HG02870 (cell line): ENCODE data around the gene TBRG4.
"Not testable (repeated sequence)": the region's sequence is repeated elsewhere in the genome, so short reads cannot be mapped to it uniquely, and the experiment has no call there.

Source experiments
- ATAC-seq: cut with Tn5 transposase; IDR thresholded peaks from one replicate; pipeline ENCODE4 v1.9.1; 2021; ENCODE audit warnings: mild to moderate bottlenecking, moderate library complexity; ENCODE audit not compliant: unreplicated experiment

The TBRG4 gene

GRCh38 chr7:45111298-45112223 lies at the start of gene TBRG4:
TBRG4 (minus strand) TSS chr7:45111697; CDS start chr7:45109237, 2,460 bp downstream.
- ATAC-seq = peak; percentile 90

- ATAC-seq = no peak
Observed at GRCh38 chr7:45161138-45161537, 49.6 kb upstream of the TBRG4 start.

- peak; percentile 54 for ATAC-seq
Observed at GRCh38 chr7:45160417-45160881, 49.0 kb upstream of the TBRG4 start.

GRCh38 chr7:45159296-45159695 lies 47.8 kb upstream of the TBRG4 start:
- no peak for ATAC-seq

GRCh38 chr7:45158471-45158870 lies 47.0 kb upstream of the TBRG4 start:
- ATAC-seq = no peak

GRCh38 chr7:45157653-45158401 lies 46.3 kb upstream of the TBRG4 start, which contains the start of gene RAMP3:
RAMP3 (plus strand) TSS chr7:45157791; CDS start chr7:45157829, 38 bp downstream.
- ATAC-seq = no peak

- no peak for ATAC-seq
Observed at GRCh38 chr7:45157286-45157652, 45.8 kb upstream of the TBRG4 start.

GRCh38 chr7:45156516-45157272 lies 45.2 kb upstream of the TBRG4 start:
- no peak for ATAC-seq

- ATAC-seq = no peak
Observed at GRCh38 chr7:45155941-45156340, 44.4 kb upstream of the TBRG4 start.

- ATAC-seq = no peak
Observed at GRCh38 chr7:45155357-45155900, 43.9 kb upstream of the TBRG4 start.

GRCh38 chr7:45153861-45154260 lies 42.4 kb upstream of the TBRG4 start:
- not testable (repeated sequence) for ATAC-seq

GRCh38 chr7:45153233-45153632 lies 41.7 kb upstream of the TBRG4 start:
- no peak for ATAC-seq

- no peak for ATAC-seq
Observed at GRCh38 chr7:45151967-45152366, 40.5 kb upstream of the TBRG4 start.

- no peak for ATAC-seq
Observed at GRCh38 chr7:45151131-45151684, 39.7 kb upstream of the TBRG4 start.

- no peak for ATAC-seq
Observed at GRCh38 chr7:45150199-45150598, 38.7 kb upstream of the TBRG4 start.

GRCh38 chr7:45149606-45150005 lies 38.1 kb upstream of the TBRG4 start:
- ATAC-seq = no peak

- no peak for ATAC-seq
Observed at GRCh38 chr7:45148653-45148973, 37.1 kb upstream of the TBRG4 start.

GRCh38 chr7:45147858-45148652 lies 36.6 kb upstream of the TBRG4 start:
- no peak for ATAC-seq

GRCh38 chr7:45146531-45147379 lies 35.3 kb upstream of the TBRG4 start:
- ATAC-seq = no peak
